Lower lobe of right lung (tissue), 2 donors: ENCODE data around the gene MYO15B. TPM values are rescaled to one million over a fixed set of nuclear protein-coding genes. Genes with fewer than 3 reads are reported as not detected.

Experiments used
- ATAC-seq, 2 donors: fragments of 200-7000 bp; cut with Tn5 transposase; one replicate each; pipeline ENCODE4 v1.9.1; 2020 to 2022; ENCODE audit warnings: mild to moderate bottlenecking in 2 of 2, moderate library complexity in 2 of 2
- DNase-seq: peaks from one replicate; pipeline ENCODE4 v3.0.0-alpha.2; 2020
- H3K27ac ChIP-seq: fragments of 200-600 bp; one replicate; pipeline ENCODE4 v1.8.0; 2022
- H3K27me3 ChIP-seq: fragments of 200-600 bp; one replicate; pipeline ENCODE4 v1.8.0; 2022; ENCODE audit warnings: low read depth
- H3K36me3 ChIP-seq: fragments of 200-600 bp; one replicate; pipeline ENCODE4 v1.8.0; 2022; ENCODE audit warnings: mild to moderate bottlenecking
- H3K4me1 ChIP-seq: fragments of 200-600 bp; one replicate; pipeline ENCODE4 v1.8.0; 2022
- H3K4me3 ChIP-seq: fragments of 200-600 bp; one replicate; pipeline ENCODE4 v1.8.0; 2022; ENCODE audit warnings: mild to moderate bottlenecking
- H3K9me3 ChIP-seq: fragments of 200-600 bp; one replicate; pipeline ENCODE4 v1.8.0; 2022
- intact Hi-C: fragments of 100-400 bp; cut with DNase I; formaldehyde crosslinking; loops from one replicate; pipeline ENCODE4 v1.11.0; 2022
- total RNA-seq: library from RNA; stranded (reverse); fragmentation: NEBNext Ultra II Directional; extraction: Animal tissue kit (Norgen Biotek cat#: 25700); gene quantifications from one replicate; pipeline ENCODE4 v1.2.1, GENCODE V29; 2021
- TF ChIP-seq, protein P1 (sequence below): fragments of 200-600 bp; IDR thresholded peaks from one replicate; pipeline ENCODE4 v1.8.0; 2022; ENCODE audit warnings: antibody characterized with exemption, mild to moderate bottlenecking
- donor health status: DM: no; HTN: yes; CAD: no; lungs with severe emphysema.

MYO15B gene
- total RNA-seq, 1 donor from 2014 or later: 181 TPM

DNA sequence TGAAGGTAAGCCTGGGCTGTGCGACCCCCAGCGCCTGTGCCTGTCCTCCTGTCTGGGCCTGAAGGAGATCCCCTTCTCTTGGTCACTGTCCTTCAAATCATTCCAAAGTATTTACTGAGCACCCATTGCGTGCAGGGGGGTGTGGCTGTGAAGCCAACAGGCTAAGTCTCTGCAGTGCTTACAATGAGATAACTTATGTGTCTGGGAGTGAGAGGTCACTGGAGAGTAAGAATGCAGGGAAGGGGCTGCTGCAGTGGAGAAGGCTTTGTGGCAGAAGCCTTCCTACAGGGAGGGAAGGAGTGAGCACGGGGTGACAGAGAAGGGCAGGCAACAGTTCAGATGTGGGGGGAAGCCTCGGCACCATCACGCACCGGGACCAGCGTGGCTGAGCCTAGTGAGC, 34.5 kb downstream of the MYO15B start:
- H3K4me1 ChIP-seq: no peaks in the 10 kb centered on the region
- peaks cover 92% of the 10 kb centered on the region for H3K36me3 ChIP-seq
- DNase-seq (no peak), ATAC-seq (no peak)
- H3K4me3 ChIP-seq: no peak overlapping the region
- no peaks in the 10 kb centered on the region for H3K27me3 ChIP-seq
- TF ChIP-seq, protein P1, sequence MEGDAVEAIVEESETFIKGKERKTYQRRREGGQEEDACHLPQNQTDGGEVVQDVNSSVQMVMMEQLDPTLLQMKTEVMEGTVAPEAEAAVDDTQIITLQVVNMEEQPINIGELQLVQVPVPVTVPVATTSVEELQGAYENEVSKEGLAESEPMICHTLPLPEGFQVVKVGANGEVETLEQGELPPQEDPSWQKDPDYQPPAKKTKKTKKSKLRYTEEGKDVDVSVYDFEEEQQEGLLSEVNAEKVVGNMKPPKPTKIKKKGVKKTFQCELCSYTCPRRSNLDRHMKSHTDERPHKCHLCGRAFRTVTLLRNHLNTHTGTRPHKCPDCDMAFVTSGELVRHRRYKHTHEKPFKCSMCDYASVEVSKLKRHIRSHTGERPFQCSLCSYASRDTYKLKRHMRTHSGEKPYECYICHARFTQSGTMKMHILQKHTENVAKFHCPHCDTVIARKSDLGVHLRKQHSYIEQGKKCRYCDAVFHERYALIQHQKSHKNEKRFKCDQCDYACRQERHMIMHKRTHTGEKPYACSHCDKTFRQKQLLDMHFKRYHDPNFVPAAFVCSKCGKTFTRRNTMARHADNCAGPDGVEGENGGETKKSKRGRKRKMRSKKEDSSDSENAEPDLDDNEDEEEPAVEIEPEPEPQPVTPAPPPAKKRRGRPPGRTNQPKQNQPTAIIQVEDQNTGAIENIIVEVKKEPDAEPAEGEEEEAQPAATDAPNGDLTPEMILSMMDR: no peak
- intact Hi-C loops: no loop called here
- no peak overlapping the region for H3K27ac ChIP-seq
- H3K9me3 ChIP-seq: no peaks in the 10 kb centered on the region

DNA sequence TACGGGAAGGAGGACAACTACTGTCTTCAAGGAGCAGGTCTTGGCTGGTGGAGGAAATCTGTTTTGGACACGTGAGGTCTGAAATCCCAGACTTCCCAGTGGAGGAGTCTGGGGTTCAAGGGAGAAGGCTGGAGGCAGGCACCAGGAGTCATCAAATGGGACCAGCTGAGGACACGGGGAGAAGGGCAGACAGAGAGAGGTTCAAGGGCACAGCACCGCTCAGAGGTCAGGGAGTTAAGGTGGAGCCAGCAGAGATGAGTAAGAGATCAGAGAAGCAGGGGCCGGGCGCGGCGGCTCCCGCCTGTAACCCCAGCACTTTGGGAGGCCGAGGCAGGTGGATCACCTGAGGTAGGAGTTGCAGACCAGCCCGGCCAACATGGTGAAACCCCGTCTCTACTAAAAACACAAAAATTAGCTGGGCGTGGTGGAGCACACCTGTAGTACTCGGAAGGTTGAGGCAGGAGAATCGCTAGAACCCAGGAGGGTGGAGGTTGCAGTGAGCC, 35.2 kb downstream of the MYO15B start:
- Histone ChIP-seq H3K27ac (no peak overlapping the region), H3K9me3 (no peaks in the 10 kb centered on the region), H3K27me3 (no peaks in the 10 kb centered on the region), H3K4me3 (no peak overlapping the region), H3K4me1 (no peaks in the 10 kb centered on the region), H3K36me3 (peaks cover 90% of the 10 kb centered on the region)
- ATAC-seq (no peak), DNase-seq (no peak)
- intact Hi-C loops: no loop called here
- TF ChIP-seq, protein P1: no peak

DNA sequence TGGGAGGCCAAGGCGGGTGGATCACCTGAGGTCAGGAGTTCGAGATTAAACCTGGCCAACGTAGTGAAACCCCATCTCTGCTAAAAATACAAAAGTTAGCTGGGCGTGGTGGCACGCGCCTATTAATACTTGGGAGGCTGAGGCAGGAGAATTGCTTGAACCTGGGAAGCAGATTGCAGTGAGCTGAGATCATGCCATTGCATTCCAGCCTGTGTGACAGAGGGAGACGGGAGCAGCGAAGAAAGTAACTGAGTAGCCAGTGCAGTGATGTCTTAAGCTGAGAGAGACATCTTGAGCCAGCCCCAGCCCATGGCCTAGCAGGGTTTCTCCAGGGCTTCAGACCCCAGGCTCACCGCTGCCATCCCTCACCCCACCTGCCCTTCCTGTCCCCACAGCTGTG, 35.8 kb downstream of the MYO15B start:
- Histone ChIP-seq H3K36me3 (peaks cover 84% of the 10 kb centered on the region), H3K4me3 (no peak overlapping the region), H3K9me3 (no peaks in the 10 kb centered on the region), H3K27me3 (no peaks in the 10 kb centered on the region), H3K27ac (no peak overlapping the region), H3K4me1 (no peaks in the 10 kb centered on the region)
- intact Hi-C loops: no loop called here
- DNase-seq: no peak
- ATAC-seq: no peak
- TF ChIP-seq, protein P1: no peak

DNA sequence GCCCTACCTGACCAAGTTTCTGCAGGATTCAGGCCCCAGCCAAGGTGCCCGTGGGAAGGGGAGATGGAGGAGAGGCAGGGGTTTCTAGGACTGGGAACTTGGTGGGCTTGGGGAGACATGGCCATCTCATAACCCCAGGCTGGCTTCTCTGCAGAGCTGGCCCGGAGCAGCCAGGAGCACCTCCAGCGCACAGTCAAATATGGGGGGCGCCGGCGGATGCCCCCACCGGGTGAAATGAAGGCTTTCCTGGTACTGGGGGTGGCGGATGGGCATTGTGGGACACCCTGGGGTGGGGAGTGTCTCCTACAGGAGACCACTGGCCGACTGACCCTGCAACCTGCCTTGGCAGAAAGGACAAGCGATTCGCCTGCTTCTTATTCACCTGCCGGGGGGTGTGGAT, 36.4 kb downstream of the MYO15B start:
- Histone ChIP-seq H3K4me1 (no peaks in the 10 kb centered on the region), H3K27ac (no peak overlapping the region), H3K9me3 (no peaks in the 10 kb centered on the region), H3K4me3 (no peak overlapping the region), H3K27me3 (no peaks in the 10 kb centered on the region), H3K36me3 (peaks cover 78% of the 10 kb centered on the region)
- TF ChIP-seq, protein P1: no peak
- intact Hi-C loops: no loop called here
- DNase-seq: no peak
- no peak for ATAC-seq

DNA sequence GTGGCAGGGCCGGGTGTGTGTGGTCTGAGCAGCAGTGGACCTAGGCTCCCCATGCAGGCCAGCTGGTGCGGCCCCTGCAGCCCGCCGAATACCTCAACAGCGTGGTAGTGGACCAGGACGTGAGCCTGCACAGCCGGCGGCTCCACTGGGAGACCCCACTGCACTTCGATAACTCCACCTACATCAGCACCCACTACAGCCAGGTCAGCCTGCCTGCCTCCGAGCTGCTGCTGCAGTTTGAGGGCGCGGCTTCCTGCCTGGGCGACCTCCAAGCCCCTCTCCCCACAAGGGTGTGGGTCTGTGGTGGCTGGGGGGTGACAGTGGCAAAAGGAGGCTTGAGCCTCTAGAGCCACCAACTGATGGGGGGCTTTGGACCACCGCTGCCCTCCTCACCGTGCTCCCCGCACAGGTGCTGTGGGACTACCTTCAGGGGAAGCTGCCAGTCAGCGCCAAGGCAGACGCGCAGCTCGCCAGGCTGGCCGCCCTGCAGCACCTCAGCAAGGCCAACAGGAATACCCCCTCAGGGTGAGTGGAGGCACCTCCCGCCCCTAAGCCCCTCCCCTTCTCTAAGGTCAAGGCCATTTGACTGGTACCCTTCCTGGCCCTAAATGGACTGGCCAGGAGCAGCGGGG, 37.2 kb downstream of the MYO15B start:
- ATAC-seq (no peak), DNase-seq (no peak)
- intact Hi-C loops: no loop called here
- Histone ChIP-seq H3K4me3 (no peak overlapping the region), H3K4me1 (no peaks in the 10 kb centered on the region), H3K9me3 (no peaks in the 10 kb centered on the region), H3K27ac (no peak overlapping the region), H3K36me3 (peaks cover 76% of the 10 kb centered on the region), H3K27me3 (no peaks in the 10 kb centered on the region)
- TF ChIP-seq, protein P1: no peak
